ENCODE measurements around the gene PMEPA1.

The PMEPA1 gene

DNA sequence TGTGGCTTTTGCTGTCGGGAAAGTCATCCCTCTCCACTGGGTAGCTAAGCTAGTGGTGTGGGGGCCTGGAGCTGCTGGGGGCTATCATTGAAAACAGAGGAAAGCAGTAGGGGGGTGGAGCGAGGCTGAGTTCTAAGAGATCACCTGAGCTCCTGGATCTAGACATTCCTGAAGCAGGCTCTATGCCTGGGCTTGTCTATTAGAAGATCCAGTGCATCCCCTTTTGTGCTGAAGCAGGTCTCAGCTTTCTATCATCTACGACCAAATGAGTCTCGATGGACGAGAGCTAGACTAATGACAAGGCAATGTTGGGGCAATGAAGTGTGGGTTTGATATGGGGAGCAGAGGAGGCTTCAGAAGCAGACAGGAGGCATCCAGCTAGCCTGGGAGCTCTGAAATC lies 108.1 kb downstream of the PMEPA1 start:
- DNase-seq = no peak

DNA sequence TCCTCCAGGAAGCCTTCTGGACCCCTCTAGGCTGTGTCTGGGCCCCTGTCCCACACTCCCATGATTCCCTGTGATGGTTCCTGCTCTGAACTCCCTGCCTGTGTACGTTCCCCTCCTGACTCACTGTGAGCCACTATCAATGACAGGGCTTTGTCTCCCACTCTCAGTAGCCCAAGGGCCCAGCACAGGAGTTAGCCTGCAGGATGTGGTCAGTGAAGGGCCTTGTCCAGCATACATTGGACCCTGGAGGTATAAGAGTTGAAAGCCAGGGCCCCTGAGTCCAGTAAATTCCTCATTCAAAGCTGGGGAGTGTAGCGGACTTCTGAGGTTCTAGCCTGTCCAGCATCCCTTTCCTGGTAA lies 108.6 kb downstream of the PMEPA1 start:
- DNase-seq = no peak

DNA sequence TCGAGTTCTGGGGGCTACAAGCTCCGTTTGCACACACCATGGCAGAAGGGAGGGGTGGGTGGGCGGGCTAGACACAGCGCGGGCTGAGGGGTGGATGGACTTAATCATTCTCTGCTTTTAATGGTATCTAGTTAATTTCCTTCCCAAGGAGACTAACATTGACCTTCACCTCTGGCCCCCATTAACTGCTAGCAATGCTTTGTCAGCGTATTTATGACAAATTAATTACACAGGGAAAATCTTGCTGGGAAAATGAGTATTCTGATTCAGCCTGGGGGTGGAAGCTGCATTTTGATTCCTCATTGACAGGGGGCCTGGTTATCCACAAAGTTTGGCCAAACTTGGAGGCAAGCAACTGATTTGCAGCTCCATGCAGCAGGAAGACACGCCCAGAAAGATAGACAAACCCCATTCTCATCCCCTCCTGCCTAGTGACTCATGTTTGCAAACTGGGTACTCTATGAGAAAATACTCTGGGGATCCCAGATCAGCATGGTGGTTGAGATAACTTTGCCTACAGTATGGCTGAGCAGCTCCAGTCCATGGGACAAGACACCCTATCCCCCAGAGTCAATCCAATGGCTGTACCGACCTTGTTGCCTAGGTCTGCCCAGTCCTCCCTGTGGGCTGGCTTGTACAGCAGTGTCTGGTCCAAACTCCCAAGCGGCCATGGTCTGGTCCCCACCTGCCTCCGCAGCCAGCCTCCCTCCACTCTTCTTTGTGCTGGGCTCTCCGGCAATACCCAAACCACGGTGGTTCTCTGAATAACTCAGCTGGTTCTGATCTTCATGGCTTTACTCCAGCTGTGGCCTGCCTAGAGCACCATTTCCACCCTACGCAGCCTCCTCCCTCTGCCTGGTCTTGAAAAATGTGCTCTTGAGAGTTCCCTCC lies 109.2 kb downstream of the PMEPA1 start:
- DNase-seq = no peak

DNA sequence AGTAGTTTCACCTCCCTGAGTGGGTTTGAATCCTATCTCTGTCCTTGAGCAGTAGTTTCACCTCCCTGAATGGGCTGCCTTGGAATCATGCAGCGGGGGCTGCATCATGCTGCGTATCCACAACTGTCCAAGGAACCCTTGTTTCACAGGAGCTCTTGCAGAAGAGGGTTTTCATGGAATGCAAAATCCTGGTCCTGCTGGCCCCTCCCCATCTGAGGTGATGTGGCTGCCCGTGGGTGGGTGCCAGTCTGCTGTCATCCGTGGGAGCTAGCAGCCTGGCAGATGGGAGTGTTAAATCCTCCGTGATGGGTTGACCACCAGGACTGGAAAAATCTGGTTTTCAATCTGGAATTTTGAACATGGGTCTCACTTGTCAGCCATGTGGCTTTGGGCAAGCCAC lies 111.3 kb downstream of the PMEPA1 start:
- DNase-seq = no peak

Measured in activated CD8-positive, alpha-beta memory T cell treated with anti-CD3 and anti-CD28 coated beads, Interleukin-2, amount 50 U/mL, for 4 hours (primary cell).